HG02938 (cell line): ENCODE measurements around the gene MPL.
A peak's percentile ranks its signal among the peaks of the same experiment; 100 is the strongest.

Experiments
- ATAC-seq: cut with Tn5 transposase; IDR thresholded peaks from one replicate; pipeline ENCODE4 v1.9.1; 2021; ENCODE audit warnings: mild to moderate bottlenecking, moderate library complexity; ENCODE audit not compliant: unreplicated experiment

The MPL gene

GRCh38 chr1:43351421-43352350, 14.1 kb downstream of the MPL start:
- no peak for ATAC-seq

GRCh38 chr1:43352351-43352705, 14.7 kb downstream of the MPL start:
- ATAC-seq, result no peak

GRCh38 chr1:43352881-43353280, 15.3 kb downstream of the MPL start:
- ATAC-seq, result no peak

GRCh38 chr1:43354471-43354870, 16.9 kb downstream of the MPL start:
- ATAC-seq, result no peak

GRCh38 chr1:43354936-43355335, 17.3 kb downstream of the MPL start:
- ATAC-seq, result no peak

- ATAC-seq, result no peak
These were observed 19.6 kb downstream of the MPL start for GRCh38 chr1:43357251-43357650.

- ATAC-seq, result no peak
These were observed 20.6 kb downstream of the MPL start for GRCh38 chr1:43358121-43358745.

- ATAC-seq, result peak; percentile 93
These were observed 21.4 kb downstream of the MPL start, which contains the start of gene CDC20 for GRCh38 chr1:43358746-43359693. Gene CDC20 (plus strand): TSS chr1:43358981. CDS start chr1:43359216, 235 bp downstream.

- no peak for ATAC-seq
These were observed 22.1 kb downstream of the MPL start for GRCh38 chr1:43359696-43360095.

GRCh38 chr1:43360616-43361015, 23.0 kb downstream of the MPL start:
- ATAC-seq, result no peak

GRCh38 chr1:43363283-43363934, 25.8 kb downstream of the MPL start:
- no peak for ATAC-seq

- ATAC-seq, result no peak
These were observed 26.4 kb downstream of the MPL start for GRCh38 chr1:43363935-43364525.

GRCh38 chr1:43365678-43366077, 28.1 kb downstream of the MPL start:
- ATAC-seq, result no peak

- ATAC-seq, result no peak
These were observed 28.6 kb downstream of the MPL start for GRCh38 chr1:43366179-43366578.

- ATAC-seq, result no peak
These were observed 29.0 kb downstream of the MPL start for GRCh38 chr1:43366601-43367025.

GRCh38 chr1:43367026-43367903, 29.6 kb downstream of the MPL start:
- peak; percentile 20 for ATAC-seq

GRCh38 chr1:43367904-43368645, 30.5 kb downstream of the MPL start, which contains the start of gene ELOVL1:
Gene ELOVL1 (minus strand): TSS chr1:43368011. CDS start chr1:43365609, 2,402 bp downstream.
- ATAC-seq, result peak; percentile 50

- ATAC-seq, result no peak
These were observed 31.0 kb downstream of the MPL start for GRCh38 chr1:43368646-43369020.
